Peyer's patch (tissue), 4 donors: Measurements from ENCODE around the gene NR1H4. TPM values are rescaled to one million over a fixed set of nuclear protein-coding genes. Genes with fewer than 3 reads are reported as not detected.
"Not testable (repeated sequence)": the region's sequence is repeated elsewhere in the genome, so short reads cannot be mapped to it uniquely, and the experiment has no call there.

Source experiments
- DNase-seq, 3 donors: peaks; one replicate each; pipeline ENCODE4 v3.0.0-alpha.2; 2017 to 2019
- H3K27ac ChIP-seq, 4 donors: fragments of 200-600 bp; sonication (generic); one replicate each; pipeline ENCODE4 v1.5.1; 2016 to 2019
- H3K27me3 ChIP-seq, 2 donors: fragments of 200-600 bp; sonication (generic); one replicate each; pipeline ENCODE4 v1.5.1; 2019
- H3K36me3 ChIP-seq, 3 donors: fragments of 200-600 bp; sonication (generic); one replicate each; pipeline ENCODE4 v1.5.1; 2016 to 2019
- H3K4me1 ChIP-seq, 4 donors: fragments of 200-600 bp; sonication (generic); one replicate each; pipeline ENCODE4 v1.5.1; 2016 to 2019
- H3K4me3 ChIP-seq, 4 donors: fragments of 200-600 bp; sonication (generic); 1 replicate in 3 of 4; 2 replicates in 1 of 4; pipeline ENCODE4 v1.5.1; 2016 to 2019; ENCODE audit warnings: mild to moderate bottlenecking in 1 of 4
- H3K9me3 ChIP-seq, 4 donors: fragments of 200-600 bp; sonication (generic); one replicate each; pipeline ENCODE4 v1.5.1; 2016 to 2019; ENCODE audit warnings: mild to moderate bottlenecking in 1 of 4
- POLR2A ChIP-seq, 2 donors: fragments of 450-650 bp; IDR thresholded peaks; one replicate each; pipeline ENCODE4 v1.5.1; 2017; ENCODE audit warnings: antibody characterized with exemption in 2 of 2, mild to moderate bottlenecking in 2 of 2, moderate library complexity in 2 of 2
- total RNA-seq, 4 donors: library from RNA; depleted of rRNA; stranded (reverse); fragments of >200 nt; gene quantifications; one replicate each; pipeline ENCODE4 v1.1.0, GENCODE V29; 2016
- TF ChIP-seq, protein P1 (sequence below), 6 experiments: fragments of 450-650 bp in 4 of 6; fragments of 200-600 bp in 2 of 6; sonication (generic) in 1 of 6; IDR thresholded peaks; one replicate each; pipeline ENCODE4 v1.5.1; 2017 to 2019; ENCODE audit warnings: antibody characterized with exemption in 6 of 6, mild to moderate bottlenecking in 3 of 6, moderate library complexity in 1 of 6

Gene NR1H4
- total RNA-seq, 4 donors from 2014 or later: 75.1 to 316 (median 227) TPM

DNA sequence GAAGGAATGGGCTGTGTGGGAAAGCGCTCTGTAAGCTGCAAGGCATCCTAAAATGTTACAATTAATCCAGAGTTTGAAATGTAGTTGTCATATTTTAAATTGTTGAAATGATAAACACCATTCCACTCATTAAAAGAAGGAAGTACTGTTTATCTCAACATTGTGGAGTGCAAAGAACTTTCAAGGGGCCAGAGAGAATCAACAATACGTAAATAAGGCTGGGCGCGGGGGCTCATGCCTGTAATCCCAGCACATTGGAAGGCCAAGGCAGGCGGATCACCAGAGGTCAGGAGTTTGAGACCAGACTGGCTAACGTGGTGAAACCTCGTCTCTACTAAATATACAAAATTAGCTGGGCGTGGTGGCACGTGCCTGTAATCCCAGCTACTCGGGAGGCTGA lies 24.5 kb downstream of the NR1H4 start:
- Histone ChIP-seq H3K36me3 (no peaks in the 10 kb centered on the region), H3K9me3 (no peaks in the 10 kb centered on the region), H3K27ac (peak overlapping the region in 3 of 4 donors; percentile 42 to 76 (median 63)), H3K4me1 (peaks cover 0 to 45% (median 3%) of the 10 kb centered on the region in 4 donors), H3K4me3 (no peak overlapping the region), H3K27me3 (no peaks in the 10 kb centered on the region)
- DNase-seq: no peak
- TF ChIP-seq, protein P1, sequence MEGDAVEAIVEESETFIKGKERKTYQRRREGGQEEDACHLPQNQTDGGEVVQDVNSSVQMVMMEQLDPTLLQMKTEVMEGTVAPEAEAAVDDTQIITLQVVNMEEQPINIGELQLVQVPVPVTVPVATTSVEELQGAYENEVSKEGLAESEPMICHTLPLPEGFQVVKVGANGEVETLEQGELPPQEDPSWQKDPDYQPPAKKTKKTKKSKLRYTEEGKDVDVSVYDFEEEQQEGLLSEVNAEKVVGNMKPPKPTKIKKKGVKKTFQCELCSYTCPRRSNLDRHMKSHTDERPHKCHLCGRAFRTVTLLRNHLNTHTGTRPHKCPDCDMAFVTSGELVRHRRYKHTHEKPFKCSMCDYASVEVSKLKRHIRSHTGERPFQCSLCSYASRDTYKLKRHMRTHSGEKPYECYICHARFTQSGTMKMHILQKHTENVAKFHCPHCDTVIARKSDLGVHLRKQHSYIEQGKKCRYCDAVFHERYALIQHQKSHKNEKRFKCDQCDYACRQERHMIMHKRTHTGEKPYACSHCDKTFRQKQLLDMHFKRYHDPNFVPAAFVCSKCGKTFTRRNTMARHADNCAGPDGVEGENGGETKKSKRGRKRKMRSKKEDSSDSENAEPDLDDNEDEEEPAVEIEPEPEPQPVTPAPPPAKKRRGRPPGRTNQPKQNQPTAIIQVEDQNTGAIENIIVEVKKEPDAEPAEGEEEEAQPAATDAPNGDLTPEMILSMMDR (IDR thresholded peaks at IDR 0.05): no peak
- TF ChIP-seq POLR2A (IDR thresholded peaks at IDR 0.05): no peak

DNA sequence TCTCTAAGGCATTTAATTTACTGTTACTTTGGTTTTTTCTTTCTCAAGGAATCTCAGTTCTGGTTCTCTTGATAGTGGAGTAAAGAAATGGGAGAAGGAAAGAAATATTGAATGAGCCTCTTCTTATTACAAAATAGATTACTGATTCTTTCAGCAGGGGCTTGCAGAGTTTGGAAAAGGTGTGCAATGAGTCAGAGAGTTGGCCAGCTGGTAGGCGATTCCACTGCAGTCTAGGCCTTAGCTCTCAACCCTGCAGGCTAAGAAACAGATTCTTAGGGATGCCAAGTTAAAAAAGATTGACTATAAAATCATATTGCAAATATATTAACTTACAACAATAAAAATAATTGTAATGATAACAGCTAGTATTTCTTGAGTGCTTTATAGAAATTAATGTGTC lies 25.8 kb downstream of the NR1H4 start:
- Histone ChIP-seq H3K27ac (no peak overlapping the region), H3K9me3 (no peaks in the 10 kb centered on the region), H3K4me3 (no peak overlapping the region), H3K36me3 (no peaks in the 10 kb centered on the region), H3K4me1 (peaks cover 0 to 40% (median 3%) of the 10 kb centered on the region in 4 donors), H3K27me3 (no peaks in the 10 kb centered on the region)
- DNase-seq: no peak
- no peak for TF ChIP-seq POLR2A (IDR thresholded peaks at IDR 0.05)
- TF ChIP-seq, protein P1 (IDR thresholded peaks at IDR 0.05): no peak

DNA sequence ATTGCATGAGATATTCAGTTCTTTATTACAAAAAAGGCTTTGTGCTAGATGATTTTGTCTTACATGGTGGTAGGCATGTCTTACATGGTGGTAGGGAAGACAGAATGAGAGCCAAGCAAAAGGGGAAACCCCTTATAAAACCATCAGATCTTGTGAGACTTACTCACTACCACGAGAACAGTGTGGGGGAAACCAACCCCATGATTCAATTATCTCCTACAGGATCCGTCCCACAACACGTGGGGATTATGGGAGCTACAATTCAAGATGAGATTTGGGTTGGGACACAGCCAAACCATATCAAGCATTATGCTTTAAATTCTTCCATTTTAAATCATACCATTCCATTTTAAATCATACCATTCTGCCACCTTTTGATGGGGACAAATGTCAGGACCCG lies 29.1 kb downstream of the NR1H4 start:
- DNase-seq, H3K27me3 ChIP-seq, H3K36me3 ChIP-seq, H3K9me3 ChIP-seq: not testable (repeated sequence)
- Histone ChIP-seq H3K27ac (peak overlapping the region in 3 of 4 donors; percentile 65 to 87 (median 73)), H3K4me1 (peaks cover 0 to 21% (median 1%) of the 10 kb centered on the region in 4 donors), H3K4me3 (peak overlapping the region in 2 of 4 donors; percentile 44 to 66)

GRCh38 chr12:100503228-100503628 lies 29.6 kb downstream of the NR1H4 start:
- no peaks in the 10 kb centered on the region for H3K9me3 ChIP-seq
- peaks cover 0 to 2% (median 0%) of the 10 kb centered on the region in 3 donors for H3K36me3 ChIP-seq
- TF ChIP-seq, protein P1 (IDR thresholded peaks at IDR 0.05): no peak
- peak; percentile 45 to 82 for TF ChIP-seq POLR2A (IDR thresholded peaks at IDR 0.05)
- no peak for DNase-seq
- H3K27me3 ChIP-seq: no peaks in the 10 kb centered on the region
- H3K4me3 ChIP-seq: peak overlapping the region in 3 of 4 donors; percentile 7 to 66 (median 44)
- H3K4me1 ChIP-seq: peaks cover 0 to 20% (median under 1%) of the 10 kb centered on the region in 4 donors
- H3K27ac ChIP-seq: peak overlapping the region in 3 of 4 donors; percentile 65 to 87 (median 73)

DNA sequence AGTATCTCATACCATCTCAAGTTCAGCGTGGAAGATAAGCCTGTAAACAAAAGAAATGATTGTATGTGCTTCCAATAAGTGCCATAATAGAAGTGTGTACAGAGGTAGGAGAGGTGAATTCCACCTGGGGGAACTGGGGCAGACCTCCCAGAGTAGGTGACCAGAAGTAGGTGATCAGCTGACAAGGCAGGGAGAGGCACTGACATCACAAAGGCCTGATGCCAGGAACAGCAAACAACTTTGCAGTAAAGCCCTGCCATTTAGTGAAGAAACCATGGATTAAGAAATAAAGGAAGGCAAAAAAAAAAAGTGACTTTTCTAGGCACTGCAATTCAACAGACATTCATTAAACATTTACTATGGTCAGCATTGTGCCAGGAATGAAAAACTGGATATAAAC lies 31.1 kb downstream of the NR1H4 start:
- Histone ChIP-seq H3K4me1 (peaks cover 0 to 32% (median 0%) of the 10 kb centered on the region in 4 donors), H3K27ac (peak overlapping the region in 3 of 4 donors; percentile 65 to 87 (median 73)), H3K4me3 (peak overlapping the region in 2 of 4 donors; percentile 44 to 66), H3K27me3 (no peaks in the 10 kb centered on the region), H3K9me3 (no peaks in the 10 kb centered on the region), H3K36me3 (peaks cover 0 to 4% (median 0%) of the 10 kb centered on the region in 3 donors)
- DNase-seq: peak in 1 of 3 donors; percentile 75
- peak; percentile 30 to 78 for TF ChIP-seq POLR2A (IDR thresholded peaks at IDR 0.05)
- TF ChIP-seq, protein P1 (IDR thresholded peaks at IDR 0.05): no peak

GRCh38 chr12:100508751-100509150 lies 35.1 kb downstream of the NR1H4 start:
- Histone ChIP-seq H3K36me3 (peaks cover 0 to 9% (median 0%) of the 10 kb centered on the region in 3 donors), H3K4me3 (peak overlapping the region in 2 of 4 donors; percentile 44 to 66), H3K4me1 (peaks cover 0 to 16% (median 0%) of the 10 kb centered on the region in 4 donors), H3K27ac (no peak overlapping the region), H3K9me3 (no peaks in the 10 kb centered on the region), H3K27me3 (no peaks in the 10 kb centered on the region)
- DNase-seq: no peak
- TF ChIP-seq POLR2A (IDR thresholded peaks at IDR 0.05): no peak
- TF ChIP-seq, protein P1 (IDR thresholded peaks at IDR 0.05): no peak
